ENCODE data around the gene TSPAN11.

DNA sequence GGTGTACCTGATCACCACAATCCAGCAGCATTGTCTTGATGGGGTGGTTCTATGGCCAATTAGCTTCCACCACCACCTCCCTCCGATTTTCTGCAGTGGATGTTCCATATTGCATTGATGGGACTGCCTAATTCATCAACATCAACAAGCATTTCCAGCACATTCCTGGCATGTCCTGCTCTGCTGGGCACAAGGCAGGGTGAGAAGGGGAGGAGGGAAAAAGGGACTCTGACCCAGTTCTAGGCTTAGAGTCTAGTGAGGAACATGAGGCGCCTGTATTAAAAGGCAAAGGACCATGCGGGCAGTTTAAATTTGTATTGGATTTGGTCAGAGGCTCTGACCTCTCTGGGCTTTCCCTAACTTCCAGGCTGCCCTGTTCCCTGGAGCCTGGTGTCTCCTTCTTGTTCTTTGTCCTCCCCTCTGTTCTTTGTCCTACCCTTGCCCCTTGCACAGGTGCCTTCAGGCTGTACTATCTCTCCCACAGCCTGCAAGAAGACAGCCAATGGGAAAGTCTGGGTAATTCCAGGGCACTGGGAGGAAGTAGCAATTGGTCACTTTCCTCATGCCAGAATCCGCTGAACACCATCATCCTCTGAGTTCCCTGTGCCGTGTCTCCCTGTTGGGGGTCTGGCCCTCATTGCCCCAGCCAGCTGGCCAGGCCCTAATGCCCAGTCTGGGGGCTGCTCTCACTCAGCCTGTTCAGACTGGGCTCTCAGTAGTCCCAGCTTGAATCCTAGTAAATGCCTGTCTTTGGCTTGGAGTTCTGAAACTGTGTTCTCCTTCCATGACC, 43.3 kb downstream of the TSPAN11 start:
- TF ChIP-seq, protein P1, sequence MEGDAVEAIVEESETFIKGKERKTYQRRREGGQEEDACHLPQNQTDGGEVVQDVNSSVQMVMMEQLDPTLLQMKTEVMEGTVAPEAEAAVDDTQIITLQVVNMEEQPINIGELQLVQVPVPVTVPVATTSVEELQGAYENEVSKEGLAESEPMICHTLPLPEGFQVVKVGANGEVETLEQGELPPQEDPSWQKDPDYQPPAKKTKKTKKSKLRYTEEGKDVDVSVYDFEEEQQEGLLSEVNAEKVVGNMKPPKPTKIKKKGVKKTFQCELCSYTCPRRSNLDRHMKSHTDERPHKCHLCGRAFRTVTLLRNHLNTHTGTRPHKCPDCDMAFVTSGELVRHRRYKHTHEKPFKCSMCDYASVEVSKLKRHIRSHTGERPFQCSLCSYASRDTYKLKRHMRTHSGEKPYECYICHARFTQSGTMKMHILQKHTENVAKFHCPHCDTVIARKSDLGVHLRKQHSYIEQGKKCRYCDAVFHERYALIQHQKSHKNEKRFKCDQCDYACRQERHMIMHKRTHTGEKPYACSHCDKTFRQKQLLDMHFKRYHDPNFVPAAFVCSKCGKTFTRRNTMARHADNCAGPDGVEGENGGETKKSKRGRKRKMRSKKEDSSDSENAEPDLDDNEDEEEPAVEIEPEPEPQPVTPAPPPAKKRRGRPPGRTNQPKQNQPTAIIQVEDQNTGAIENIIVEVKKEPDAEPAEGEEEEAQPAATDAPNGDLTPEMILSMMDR (IDR thresholded peaks at IDR 0.05; ENCODE audit: poor library complexity): no peak
- TF ChIP-seq EZH2phosphoT487 (IDR thresholded peaks at IDR 0.05; ENCODE audit: low read depth, severe bottlenecking, unreplicated experiment): no peak
- TF ChIP-seq EZH2 (IDR thresholded peaks at IDR 0.05; ENCODE audit: borderline replicate concordance): no peak

Data from hepatocyte (in vitro differentiated cells).